AG10803 (cell line): ENCODE measurements around the gene DIAPH1.
A peak's percentile ranks its signal among the peaks of the same experiment; 100 is the strongest.

ENCODE experiments used
- DNase-seq: peaks from one replicate; pipeline ENCODE4 v3.0.0; 2010; ENCODE audit warnings: low read depth
- H3K4me3 ChIP-seq: 2 replicates; pipeline ENCODE4 v1.5.1; 2011; ENCODE audit warnings: mild to moderate bottlenecking, low read length, control low read depth
- CTCF ChIP-seq: conservative IDR thresholded peaks from 2 replicates; pipeline ENCODE4 v1.5.1; 2011; ENCODE audit warnings: mild to moderate bottlenecking, low read length, control low read depth, inconsistent platforms

The DIAPH1 gene

DNA sequence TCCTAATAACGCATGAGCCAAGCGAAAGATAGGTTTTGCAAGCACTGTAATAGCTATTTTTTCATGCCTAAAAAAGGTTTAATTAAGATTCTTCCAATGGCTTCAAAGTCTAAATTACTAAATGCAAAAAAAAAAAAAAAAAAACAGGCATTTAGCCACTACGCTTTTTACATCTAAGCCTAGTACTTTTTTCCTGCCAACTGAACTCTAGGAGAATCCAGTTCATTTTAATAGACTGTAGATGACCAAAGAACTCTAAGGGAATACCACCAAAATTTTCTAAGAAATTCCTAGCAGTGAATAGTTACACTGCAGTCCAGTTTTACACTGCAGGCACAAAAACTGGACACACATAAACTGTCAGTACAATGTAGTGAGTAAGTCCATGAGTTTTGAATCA, 9.8 kb downstream of the DIAPH1 start:
- no peak for DNase-seq
- no peak for TF ChIP-seq CTCF
- H3K4me3 ChIP-seq = no peak overlapping the region

DNA sequence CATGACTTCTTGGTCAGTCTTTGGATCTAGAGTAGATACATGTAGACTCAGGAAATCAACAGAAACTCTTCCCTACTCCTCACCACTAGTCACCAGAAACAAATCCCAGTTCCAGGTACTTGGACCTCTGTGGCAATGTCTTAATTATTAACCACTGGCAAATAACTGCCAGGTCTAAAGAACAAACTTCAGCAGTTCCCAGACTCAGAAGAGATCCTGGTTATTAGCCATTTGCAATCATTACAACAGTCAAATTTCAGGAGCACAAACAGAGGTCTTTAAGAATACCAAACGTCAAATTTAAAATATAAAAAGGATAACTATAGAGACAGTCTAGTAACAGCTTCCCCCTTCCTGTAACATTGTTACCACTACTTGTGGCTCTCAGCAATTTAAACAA, 10.2 kb downstream of the DIAPH1 start:
- DNase-seq = no peak
- no peak overlapping the region for H3K4me3 ChIP-seq
- TF ChIP-seq CTCF = no peak

GRCh38 chr5:141608046-141608445, 10.8 kb downstream of the DIAPH1 start:
- TF ChIP-seq CTCF = no peak
- DNase-seq = no peak

GRCh38 chr5:141605523-141606277, 13.1 kb downstream of the DIAPH1 start:
- no peak overlapping the region for H3K4me3 ChIP-seq
- TF ChIP-seq CTCF = no peak
- peak; percentile 53 for DNase-seq

More at GRCh38 chr5:141608046-141608445, 10.8 kb downstream of the DIAPH1 start:
- H3K4me3 ChIP-seq = no peak overlapping the region

GRCh38 chr5:141603923-141604717, 14.7 kb downstream of the DIAPH1 start:
- 0 out of 2 replicates have a peak, but pooled peaks have one; percentile 4 for TF ChIP-seq CTCF
- peak; percentile 96 for DNase-seq
- peak overlapping the region; percentile 21; the same call in 1 of the 2 replicates for H3K4me3 ChIP-seq

GRCh38 chr5:141602606-141603005, 16.2 kb downstream of the DIAPH1 start:
- no peak for TF ChIP-seq CTCF
- DNase-seq = no peak
- H3K4me3 ChIP-seq = no peak overlapping the region
